Gastroesophageal sphincter (tissue), 4 donors: ENCODE measurements around the gene JOSD2. TPM values are rescaled to one million over a fixed set of nuclear protein-coding genes. Genes with fewer than 3 reads are reported as not detected.
"Not testable (repeated sequence)": the region's sequence is repeated elsewhere in the genome, so short reads cannot be mapped to it uniquely, and the experiment has no call there.

Experiments
- ATAC-seq: fragments of 150-250 bp; one replicate; pipeline ENCODE4 v1.9.1; 2016; ENCODE audit warnings: mild to moderate bottlenecking, moderate library complexity
- H3K27ac ChIP-seq, 4 donors: fragments of 200-600 bp; sonication (generic) in 3 of 4; 1 replicate in 3 of 4; 2 replicates in 1 of 4; pipeline ENCODE4 v1.5.1; 2016 to 2019
- H3K27me3 ChIP-seq: fragments of 200-600 bp; sonication (generic); one replicate; pipeline ENCODE4 v1.5.1; 2019
- H3K36me3 ChIP-seq, 2 donors: fragments of 200-600 bp; sonication (generic); one replicate each; pipeline ENCODE4 v1.5.1; 2019; ENCODE audit warnings: control low read depth in 1 of 2
- H3K4me1 ChIP-seq, 3 donors: fragments of 200-600 bp; sonication (generic); 1 replicate in 2 of 3; 2 replicates in 1 of 3; pipeline ENCODE4 v1.5.1; 2016 to 2019; ENCODE audit warnings: control low read depth in 2 of 3
- H3K4me3 ChIP-seq, 2 donors: fragments of 200-600 bp; sonication (generic); one replicate each; pipeline ENCODE4 v1.5.1; 2019; ENCODE audit warnings: mild to moderate bottlenecking in 1 of 2, moderate library complexity in 1 of 2
- H3K9me3 ChIP-seq, 3 donors: fragments of 200-600 bp; sonication (generic); one replicate each; pipeline ENCODE4 v1.5.1; 2017 to 2019; ENCODE audit warnings: control low read depth in 2 of 3
- CTCF ChIP-seq, 4 experiments: fragments of 200-600 bp in 2 of 4; fragments of 450-650 bp in 2 of 4; sonication (generic) in 1 of 4; IDR thresholded peaks; one replicate each; pipeline ENCODE4 v1.5.1; 2017 to 2019; ENCODE audit warnings: antibody characterized with exemption in 4 of 4, mild to moderate bottlenecking in 2 of 4, moderate library complexity in 2 of 4
- EP300 ChIP-seq: sonication (generic); formaldehyde crosslinking; IDR thresholded peaks from one replicate; pipeline ENCODE4 v1.6.1; 2017; ENCODE audit warnings: antibody characterized with exemption, mild to moderate bottlenecking
- POLR2A ChIP-seq, 2 donors: fragments of 450-650 bp; IDR thresholded peaks; one replicate each; pipeline ENCODE4 v1.6.1; 2017; ENCODE audit warnings: antibody characterized with exemption in 2 of 2, mild to moderate bottlenecking in 2 of 2, moderate library complexity in 1 of 2
- POLR2AphosphoS5 ChIP-seq: sonication (generic); formaldehyde crosslinking; IDR thresholded peaks from one replicate; pipeline ENCODE4 v1.6.1; 2017; ENCODE audit warnings: antibody characterized with exemption
- WGBS, 2 donors: methylation state at CpG; one replicate each; pipeline ENCODE4 v1.1.5; 2018; ENCODE audit warnings: low coverage in 1 of 2; 5-methylcytosine and 5-hydroxymethylcytosine counted together
- total RNA-seq, 4 donors: library from RNA; depleted of rRNA; stranded (reverse); fragments of >200 nt; gene quantifications; one replicate each; pipeline ENCODE4 v1.1.0, GENCODE V29; 2016

Gene JOSD2
- total RNA-seq, 4 donors from 2014 or later: 16.1 to 39.8 (median 26.1) TPM

- Histone ChIP-seq H3K27ac (no peak overlapping the region), H3K4me3 (no peak overlapping the region), H3K36me3 (no peaks in the 10 kb centered on the region), H3K4me1 (no peaks in the 10 kb centered on the region), H3K9me3 (peaks cover 0 to 26% (median 0%) of the 10 kb centered on the region in 3 donors), H3K27me3 (peaks cover 35% of the 10 kb centered on the region)
- WGBS, 2 donors: 83 to 94% methylated on average over 4 of the region's 4 CpGs
- no peak for ATAC-seq
- TF ChIP-seq POLR2A (IDR thresholded peaks at IDR 0.05): no peak
- no peak for TF ChIP-seq EP300
- TF ChIP-seq CTCF (IDR thresholded peaks at IDR 0.05): no peak
- TF ChIP-seq POLR2AphosphoS5: no peak
These were observed 22.0 kb upstream of the JOSD2 start for GRCh38 chr19:50532952-50533351.

- ATAC-seq: no peak
- TF ChIP-seq POLR2A (IDR thresholded peaks at IDR 0.05) (no peak), POLR2AphosphoS5 (no peak), EP300 (no peak)
- no CpG with 5 or more reads among the region's 14 CpGs for WGBS, 2 donors
These were observed 20.2 kb upstream of the JOSD2 start for GRCh38 chr19:50531171-50531612.

GRCh38 chr19:50528052-50528451 lies 17.1 kb upstream of the JOSD2 start:
- WGBS, 2 donors: 84 to 93% methylated on average over 2 to 3 of the region's 3 CpGs
- H3K27ac ChIP-seq: not testable (repeated sequence)

More at GRCh38 chr19:50531171-50531612, 20.2 kb upstream of the JOSD2 start:
- no peaks in the 10 kb centered on the region for H3K4me1 ChIP-seq
- H3K4me3 ChIP-seq: no peak overlapping the region
- H3K27me3 ChIP-seq: peaks cover 35% of the 10 kb centered on the region
- no peak overlapping the region for H3K27ac ChIP-seq
- no peaks in the 10 kb centered on the region for H3K36me3 ChIP-seq
- H3K9me3 ChIP-seq: peaks cover 0 to 26% (median 0%) of the 10 kb centered on the region in 3 donors

GRCh38 chr19:50522881-50523280 lies 11.9 kb upstream of the JOSD2 start:
- Histone ChIP-seq H3K36me3 (peaks cover 0 to 11% of the 10 kb centered on the region in 2 donors), H3K9me3 (no peaks in the 10 kb centered on the region), H3K27ac (no peak overlapping the region), H3K27me3 (peaks cover 5% of the 10 kb centered on the region), H3K4me3 (no peak overlapping the region), H3K4me1 (no peaks in the 10 kb centered on the region)
- no peak for ATAC-seq
- 93% methylated on average over 6 of the region's 10 CpGs; no CpG with 5 or more reads in 1 of the 2 donors for WGBS, 2 donors
- TF ChIP-seq POLR2AphosphoS5: no peak
- TF ChIP-seq CTCF (IDR thresholded peaks at IDR 0.05): no peak
- TF ChIP-seq POLR2A (IDR thresholded peaks at IDR 0.05): no peak
- TF ChIP-seq EP300: no peak

More at GRCh38 chr19:50528052-50528451, 17.1 kb upstream of the JOSD2 start:
- not testable (repeated sequence) for H3K36me3 ChIP-seq, ATAC-seq, H3K4me1 ChIP-seq, H3K4me3 ChIP-seq
- Histone ChIP-seq H3K27me3 (peaks cover 35% of the 10 kb centered on the region), H3K9me3 (peaks cover 0 to 12% (median 0%) of the 10 kb centered on the region in 3 donors)

- whole genome bisulfite sequencing, 2 donors: 82 to 87% methylated on average over 9 to 17 of the region's 17 CpGs
- Histone ChIP-seq H3K4me3 (no peak overlapping the region), H3K27ac (no peak overlapping the region), H3K9me3 (no peaks in the 10 kb centered on the region), H3K4me1 (no peaks in the 10 kb centered on the region), H3K27me3 (peaks cover 15% of the 10 kb centered on the region), H3K36me3 (peaks cover 0 to 18% of the 10 kb centered on the region in 2 donors)
- TF ChIP-seq POLR2A (IDR thresholded peaks at IDR 0.05) (no peak), CTCF (IDR thresholded peaks at IDR 0.05) (no peak), POLR2AphosphoS5 (no peak), EP300 (no peak)
- ATAC-seq: no peak
These were observed 10.0 kb upstream of the JOSD2 start for GRCh38 chr19:50520822-50521465.

GRCh38 chr19:50519006-50519575 lies 8.1 kb upstream of the JOSD2 start:
- peaks cover 30% of the 10 kb centered on the region for H3K27me3 ChIP-seq
- TF ChIP-seq POLR2AphosphoS5 (no peak), CTCF (IDR thresholded peaks at IDR 0.05) (no peak), EP300 (no peak), POLR2A (IDR thresholded peaks at IDR 0.05) (no peak)
- ATAC-seq: no peak
- peaks cover 0 to 18% of the 10 kb centered on the region in 2 donors for H3K36me3 ChIP-seq
- 90% methylated on average over 4 of the region's 40 CpGs; no CpG with 5 or more reads in 1 of the 2 donors for WGBS, 2 donors
- no peak overlapping the region for H3K4me3 ChIP-seq
- H3K4me1 ChIP-seq: no peaks in the 10 kb centered on the region
- no peaks in the 10 kb centered on the region for H3K9me3 ChIP-seq
- H3K27ac ChIP-seq: no peak overlapping the region
